ENCODE data around the gene PITPNC1.
"Not testable (repeated sequence)": the region's sequence is repeated elsewhere in the genome, so short reads cannot be mapped to it uniquely, and the experiment has no call there.

The PITPNC1 gene

DNA sequence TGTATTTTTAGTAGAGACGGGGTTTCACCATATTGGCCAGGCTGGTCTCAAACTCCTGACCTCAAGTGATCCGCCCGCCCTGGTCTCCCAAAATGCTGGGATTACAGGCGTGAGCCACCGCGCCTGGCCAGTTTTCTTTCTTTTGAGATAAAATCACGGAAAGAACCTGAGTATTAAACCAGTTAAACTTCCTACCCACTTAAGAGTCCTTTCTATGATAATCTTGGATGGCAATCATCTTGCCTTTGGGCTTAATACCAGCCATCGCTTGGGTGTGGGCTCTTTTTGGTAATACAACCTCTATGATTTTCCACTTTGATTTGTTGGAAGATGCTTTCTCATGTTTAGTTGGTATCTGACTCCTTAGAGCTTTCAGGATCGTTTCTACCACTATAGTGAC lies 24.0 kb downstream of the PITPNC1 start:
- Histone ChIP-seq H3K27me3 (replicated peaks; ENCODE audit: control insufficient read depth, insufficient read depth, low read length) (no peaks in the 10 kb centered on the region), H3K36me3 (ENCODE audit: control insufficient read depth, insufficient read depth, low read length) (no peaks in the 10 kb centered on the region), H3K4me3 (replicated peaks; ENCODE audit: low read depth, low read length) (no peak overlapping the region)
- no peak for DNase-seq (ENCODE audit: extremely low read depth, insufficient read length)
- TF ChIP-seq CTCF (IDR thresholded peaks at IDR 0.05; ENCODE audit: insufficient read depth, low read length, poor library complexity, severe bottlenecking) = no peak

DNA sequence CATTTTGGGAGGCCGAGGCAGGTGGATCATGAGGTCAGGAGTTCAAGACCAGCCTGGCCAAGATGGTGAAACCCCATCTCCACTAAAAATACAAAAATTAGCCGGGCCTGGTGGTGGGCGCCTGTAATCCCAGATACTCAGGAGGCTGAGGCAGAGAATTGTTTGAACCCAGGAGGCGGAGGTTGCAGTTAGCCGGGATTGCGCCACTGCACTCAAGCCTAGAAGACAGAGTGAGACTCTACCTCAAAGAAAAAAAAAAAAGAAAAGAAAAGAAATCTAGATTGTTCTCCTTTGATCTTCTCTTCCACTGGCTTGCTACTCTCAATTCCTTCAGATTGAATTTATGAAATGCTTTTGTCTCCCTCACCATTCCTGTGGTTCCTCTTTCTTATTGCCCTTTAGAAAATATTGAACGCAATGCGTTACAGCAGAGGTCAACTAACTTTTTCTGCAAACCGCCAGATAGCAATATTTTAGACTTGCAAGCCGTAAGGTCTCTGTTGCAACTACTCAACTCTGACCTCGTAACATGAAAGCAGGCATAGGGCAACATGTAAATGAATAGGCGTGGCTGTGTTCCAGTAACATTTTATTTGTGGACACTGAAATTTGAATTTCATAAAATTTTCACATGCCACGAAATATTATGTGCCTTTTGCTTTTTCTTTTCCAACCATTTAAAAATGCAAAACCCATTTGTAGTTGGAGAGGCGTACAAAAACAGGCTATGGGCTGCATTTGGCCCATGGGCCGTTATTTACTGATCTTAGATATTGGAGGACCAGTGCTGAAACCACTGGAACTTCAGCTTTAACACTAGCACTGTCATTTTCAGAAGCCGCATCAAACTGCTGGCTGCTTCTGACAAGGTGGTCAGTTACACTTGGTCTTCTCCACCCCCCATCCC lies 24.8 kb downstream of the PITPNC1 start:
- no peak for TF ChIP-seq CTCF (IDR thresholded peaks at IDR 0.05; ENCODE audit: insufficient read depth, low read length, poor library complexity, severe bottlenecking)
- DNase-seq (ENCODE audit: extremely low read depth, insufficient read length) = no peak
- Histone ChIP-seq H3K4me3 (replicated peaks; ENCODE audit: low read depth, low read length) (no peak overlapping the region), H3K27me3 (replicated peaks; ENCODE audit: control insufficient read depth, insufficient read depth, low read length) (no peaks in the 10 kb centered on the region), H3K36me3 (ENCODE audit: control insufficient read depth, insufficient read depth, low read length) (no peaks in the 10 kb centered on the region)

DNA sequence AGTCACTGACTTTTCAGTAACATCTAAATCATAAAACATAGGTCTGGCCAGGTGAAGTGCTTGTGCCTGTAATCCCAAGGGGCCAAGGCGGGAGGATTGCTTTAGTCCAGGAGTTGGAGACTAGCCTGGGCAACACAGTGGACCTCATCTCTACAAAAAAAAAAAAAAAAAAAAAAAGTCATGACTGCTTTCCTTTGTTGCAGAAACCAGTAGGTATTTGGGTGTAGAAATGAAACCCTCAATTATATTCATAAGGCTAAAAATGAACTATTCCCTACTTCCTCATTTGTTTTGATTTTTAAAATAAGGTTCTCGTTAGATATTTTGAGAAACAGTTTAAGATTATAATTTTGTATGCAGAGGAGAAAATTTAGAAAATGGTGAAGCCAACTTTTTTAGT lies 26.0 kb downstream of the PITPNC1 start:
- no peaks in the 10 kb centered on the region for H3K36me3 ChIP-seq (ENCODE audit: control insufficient read depth, insufficient read depth, low read length)
- no peak for TF ChIP-seq CTCF (IDR thresholded peaks at IDR 0.05; ENCODE audit: insufficient read depth, low read length, poor library complexity, severe bottlenecking)
- H3K4me3 ChIP-seq (replicated peaks; ENCODE audit: low read depth, low read length) = no peak overlapping the region
- no peaks in the 10 kb centered on the region for H3K27me3 ChIP-seq (replicated peaks; ENCODE audit: control insufficient read depth, insufficient read depth, low read length)
- DNase-seq (ENCODE audit: extremely low read depth, insufficient read length) = no peak

DNA sequence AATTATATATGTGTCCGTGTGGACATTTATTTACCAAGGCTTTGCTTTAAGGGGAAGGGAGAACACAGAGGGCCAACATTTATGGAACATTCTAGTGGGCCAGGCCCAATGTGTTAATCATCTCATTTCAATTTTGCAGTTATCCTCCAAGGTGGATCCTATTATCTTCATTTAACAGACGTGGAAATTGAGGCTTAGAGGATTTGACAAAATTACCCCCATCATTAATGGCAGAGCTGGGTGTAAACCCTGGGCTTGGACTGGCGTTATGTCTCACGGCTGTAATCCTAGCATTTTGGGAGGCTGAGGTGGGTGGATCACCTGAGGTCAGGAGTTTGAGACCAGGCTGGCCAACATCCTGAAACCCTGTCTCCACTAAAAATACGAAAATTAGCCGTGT lies 26.4 kb downstream of the PITPNC1 start:
- no peak overlapping the region for H3K4me3 ChIP-seq (replicated peaks; ENCODE audit: low read depth, low read length)
- no peak for TF ChIP-seq CTCF (IDR thresholded peaks at IDR 0.05; ENCODE audit: insufficient read depth, low read length, poor library complexity, severe bottlenecking)
- H3K36me3 ChIP-seq (ENCODE audit: control insufficient read depth, insufficient read depth, low read length) = no peaks in the 10 kb centered on the region
- no peak for DNase-seq (ENCODE audit: extremely low read depth, insufficient read length)
- no peaks in the 10 kb centered on the region for H3K27me3 ChIP-seq (replicated peaks; ENCODE audit: control insufficient read depth, insufficient read depth, low read length)

GRCh38 chr17:67408455-67408830 lies 31.4 kb downstream of the PITPNC1 start:
- not testable (repeated sequence) for H3K4me3 ChIP-seq (replicated peaks; ENCODE audit: low read depth, low read length); H3K27me3 ChIP-seq (replicated peaks; ENCODE audit: control insufficient read depth, insufficient read depth, low read length); H3K36me3 ChIP-seq (ENCODE audit: control insufficient read depth, insufficient read depth, low read length); DNase-seq (ENCODE audit: extremely low read depth, insufficient read length)

- H3K36me3 ChIP-seq (ENCODE audit: control insufficient read depth, insufficient read depth, low read length) = no peaks in the 10 kb centered on the region
- no peaks in the 10 kb centered on the region for H3K27me3 ChIP-seq (replicated peaks; ENCODE audit: control insufficient read depth, insufficient read depth, low read length)
- no peak overlapping the region for H3K4me3 ChIP-seq (replicated peaks; ENCODE audit: low read depth, low read length)
- TF ChIP-seq CTCF (IDR thresholded peaks at IDR 0.05; ENCODE audit: insufficient read depth, low read length, poor library complexity, severe bottlenecking) = no peak
- DNase-seq (ENCODE audit: extremely low read depth, insufficient read length) = no peak
Observed at GRCh38 chr17:67411397-67411796, 34.3 kb downstream of the PITPNC1 start.
